ENCODE results near the gene UNC5B.
"Not testable (repeated sequence)": the region's sequence is repeated elsewhere in the genome, so short reads cannot be mapped to it uniquely, and the experiment has no call there.

The UNC5B gene

DNA sequence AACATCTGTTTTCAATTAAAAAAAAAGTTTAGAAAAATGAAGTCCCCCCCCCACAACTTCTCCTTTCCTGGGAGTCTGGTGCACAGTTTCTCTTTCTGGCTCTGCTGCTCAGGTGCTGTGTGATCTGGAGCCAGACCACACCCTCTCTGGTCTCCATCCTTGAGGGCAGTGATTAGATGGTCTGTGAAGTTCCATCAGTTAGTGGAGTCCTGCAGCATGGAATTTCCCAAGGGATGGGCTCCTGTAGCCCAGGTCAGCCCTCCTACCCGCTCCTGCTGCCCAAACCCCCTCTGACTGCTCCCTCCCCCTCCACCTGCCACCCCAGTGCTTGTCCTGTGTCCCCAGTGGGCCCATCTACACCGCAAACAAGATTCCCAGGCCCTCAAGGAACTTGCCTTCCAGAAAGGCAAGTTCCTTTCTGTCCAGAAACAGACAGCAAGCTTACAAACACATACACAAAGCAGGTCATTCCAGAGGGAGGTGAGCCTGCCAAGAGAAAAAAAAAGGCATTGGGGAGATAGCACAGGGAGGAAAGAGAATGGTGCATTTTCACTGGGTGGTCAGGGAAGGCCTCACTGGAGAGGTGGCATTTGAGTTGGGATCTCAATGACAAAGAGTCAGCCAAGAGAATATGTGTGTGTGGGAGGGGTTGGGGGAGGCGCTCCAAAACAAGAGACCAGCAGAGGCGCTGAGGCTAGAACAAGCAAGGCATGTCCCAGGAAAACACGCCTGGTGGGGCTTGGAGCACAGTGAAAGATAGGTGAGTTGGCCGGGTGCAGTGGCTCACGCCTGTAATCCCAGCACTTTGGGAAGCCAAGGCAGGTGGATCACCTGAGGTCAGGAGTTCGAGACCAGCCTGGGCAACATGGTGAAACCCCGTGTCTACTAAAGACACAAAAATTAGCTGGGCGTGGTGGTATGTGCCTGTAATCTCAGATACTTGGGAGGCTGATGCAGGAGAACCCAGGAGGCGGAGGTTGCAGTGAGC, 57.2 kb downstream of the UNC5B start:
- no peak for DNase-seq

DNA sequence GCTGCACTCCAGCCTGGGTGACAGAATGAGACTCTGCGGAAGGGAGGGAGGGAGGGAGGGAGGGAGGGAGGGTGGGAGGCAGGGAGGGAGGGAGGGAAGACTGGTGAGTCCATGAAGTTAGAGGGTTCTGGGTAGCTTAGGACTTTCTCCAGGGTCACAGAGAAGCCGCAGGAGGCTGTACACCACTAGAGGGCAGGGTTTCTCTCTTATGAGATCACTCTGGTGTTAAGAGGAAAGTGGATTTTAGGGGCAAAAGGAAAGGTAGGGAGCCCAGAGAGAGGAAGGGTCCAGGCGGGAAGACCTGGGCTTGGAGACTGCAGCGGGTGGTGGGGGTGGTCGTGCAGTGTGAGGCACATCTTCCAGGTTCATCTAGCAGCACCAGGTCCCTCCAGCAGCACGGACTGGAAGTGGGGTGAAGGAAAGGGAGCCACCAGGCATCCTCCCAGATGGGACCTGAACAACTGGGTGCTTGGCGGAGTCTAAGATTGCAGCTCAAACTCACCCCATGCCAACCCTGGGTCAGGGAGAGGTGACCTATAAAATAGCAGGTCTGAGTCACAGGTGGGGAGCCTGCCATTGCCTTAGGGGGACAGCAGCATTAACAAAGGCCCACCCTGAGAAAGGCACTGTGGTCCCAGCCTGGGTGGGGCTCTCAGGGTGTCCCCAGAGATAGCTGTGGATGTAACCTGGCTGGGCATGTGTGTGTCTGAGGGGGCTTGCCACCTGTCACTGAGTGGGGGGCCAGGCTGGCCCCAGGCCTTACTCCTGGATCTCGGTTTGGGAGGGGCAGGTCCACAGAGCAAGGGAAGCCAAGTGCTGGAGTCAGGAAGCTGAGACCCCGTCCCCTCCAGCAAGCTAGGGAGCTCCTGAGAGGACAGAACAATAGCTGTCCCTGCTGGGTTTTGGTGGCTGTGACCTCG, 58.2 kb downstream of the UNC5B start:
- DNase-seq: no peak

DNA sequence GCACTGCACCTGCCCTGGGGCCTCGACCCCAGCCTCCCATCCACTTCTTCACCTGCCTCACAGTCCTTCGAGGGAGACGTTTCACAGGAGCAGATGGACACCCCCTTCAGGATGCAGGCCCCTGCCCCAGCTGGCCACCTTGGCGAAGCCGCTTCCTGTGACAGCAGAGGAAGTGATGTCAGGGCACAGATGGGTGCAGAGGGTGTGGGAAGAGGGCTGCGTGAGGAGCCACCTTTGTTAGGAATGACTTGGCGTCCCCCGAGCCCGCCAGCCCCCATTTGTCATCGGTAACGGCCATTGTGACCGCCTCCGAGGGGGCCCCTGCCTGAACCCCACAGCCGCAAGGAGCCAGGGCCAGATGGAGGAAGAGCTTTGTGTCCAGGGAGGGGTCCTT, 59.3 kb downstream of the UNC5B start:
- DNase-seq: no peak

DNA sequence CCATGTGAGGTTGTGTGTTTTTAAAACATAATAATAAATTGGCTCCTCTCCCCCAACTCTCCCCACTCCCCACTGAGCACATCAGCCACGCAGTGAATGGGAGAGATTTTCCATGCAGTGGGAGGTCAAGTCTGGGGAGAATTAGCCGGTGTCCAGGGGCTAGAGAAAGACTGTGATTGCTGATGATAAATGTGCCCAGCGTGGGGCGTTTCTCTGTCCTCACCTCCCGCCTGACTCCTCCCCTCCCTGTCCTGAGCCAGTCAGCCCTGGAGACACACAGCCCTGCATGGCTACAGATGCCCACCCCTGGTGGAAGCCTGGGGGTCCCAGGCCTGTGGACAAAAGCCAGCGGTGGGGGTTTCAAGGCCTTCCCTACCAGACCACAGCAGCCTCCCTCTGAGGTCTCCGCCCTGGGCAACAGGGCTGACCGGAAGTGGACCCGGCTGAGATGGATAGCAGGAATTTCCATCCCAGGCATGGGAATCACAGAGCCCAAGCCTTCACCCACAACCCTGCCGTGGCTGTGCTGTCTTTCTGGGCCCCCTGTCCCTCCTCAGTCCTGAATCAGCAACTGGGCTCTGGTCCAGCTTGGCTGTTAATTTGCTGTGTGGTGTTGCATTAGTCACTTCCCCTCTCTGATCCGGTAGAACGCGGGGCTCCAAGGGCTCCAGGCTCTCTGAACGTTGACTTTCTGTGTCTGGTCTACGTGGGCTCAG, 59.8 kb downstream of the UNC5B start:
- DNase-seq: no peak

DNA sequence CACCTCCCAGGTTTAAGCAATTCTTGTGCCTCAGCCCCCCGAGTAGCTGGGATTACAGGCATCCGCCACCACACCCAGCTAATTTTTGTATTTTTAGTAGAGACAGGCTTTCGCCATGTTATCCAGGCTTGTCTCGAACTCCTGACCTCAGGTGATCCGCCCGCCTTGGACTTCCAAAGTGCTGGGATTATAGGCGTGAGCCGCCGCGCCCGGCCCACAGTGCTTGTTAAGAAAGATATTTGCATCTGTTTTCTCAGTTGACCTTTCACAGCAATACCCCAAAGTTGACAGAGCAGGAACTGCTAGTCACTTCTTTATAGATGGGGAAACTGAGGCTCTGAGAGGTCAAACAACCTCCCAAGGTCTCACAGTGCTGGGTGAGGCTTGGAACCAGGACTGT, 60.6 kb downstream of the UNC5B start:
- DNase-seq: not testable (repeated sequence)

DNA sequence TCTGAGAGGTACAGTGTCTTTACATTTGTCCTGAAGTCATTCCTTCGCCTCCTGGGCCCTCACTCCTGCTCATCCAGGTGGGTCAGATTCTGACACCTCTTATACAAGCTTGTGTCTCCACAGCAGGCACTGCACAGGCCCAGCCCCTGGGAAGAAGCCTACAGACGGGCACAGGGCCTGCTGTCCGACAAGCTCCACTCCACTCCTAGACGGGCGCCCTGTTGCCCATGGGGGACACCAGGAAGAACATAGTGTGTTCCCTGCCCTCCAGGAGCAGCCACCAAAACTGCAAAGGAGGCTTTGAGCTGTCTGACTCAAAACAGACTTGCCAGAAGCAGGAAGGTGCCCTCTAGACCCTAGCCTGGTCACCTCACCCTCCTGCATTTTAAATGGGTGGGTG, 61.1 kb downstream of the UNC5B start:
- DNase-seq: no peak

DNA sequence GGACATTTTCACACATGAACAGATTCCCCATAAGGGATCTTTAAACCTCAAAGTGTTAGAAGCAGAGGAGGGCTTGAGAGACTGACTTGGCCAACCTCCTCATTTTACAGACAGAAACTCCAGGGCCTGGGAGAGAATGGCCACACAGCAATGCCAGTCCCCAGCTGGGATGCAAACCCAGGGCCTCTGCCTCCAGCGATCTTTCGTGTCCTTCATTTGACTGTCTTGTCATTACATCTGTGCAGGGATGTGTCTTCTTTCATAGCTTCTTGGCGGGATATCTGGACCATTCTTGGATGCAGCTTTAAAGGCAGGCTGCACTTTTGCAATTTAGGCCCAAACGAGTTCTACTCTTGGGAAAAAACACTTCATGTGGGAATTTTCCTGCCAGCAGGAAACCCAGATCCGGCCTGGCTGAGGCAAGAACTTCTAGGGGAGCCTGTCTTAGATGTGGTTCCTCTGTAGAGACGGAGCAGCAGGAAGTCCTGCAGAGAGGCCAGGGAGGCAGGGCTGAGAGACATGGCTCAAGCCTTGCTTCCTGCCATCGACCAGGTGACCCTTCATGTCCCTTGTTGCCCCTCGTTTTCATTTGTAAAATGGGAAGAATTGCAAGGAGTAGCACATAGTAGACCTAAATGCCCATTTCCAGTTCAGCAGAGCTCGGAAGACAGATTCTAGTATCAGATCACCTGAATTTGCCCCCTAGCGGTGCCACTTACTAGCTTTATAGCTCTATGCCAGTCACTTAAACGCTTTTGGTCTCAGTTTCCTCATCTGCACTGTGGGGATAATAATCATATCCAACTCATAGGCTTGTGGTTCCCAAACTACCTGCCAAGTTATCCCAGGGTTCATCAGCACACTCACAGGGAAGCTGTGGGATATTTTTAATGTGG, 62.8 kb downstream of the UNC5B start:
- no peak for DNase-seq

DNA sequence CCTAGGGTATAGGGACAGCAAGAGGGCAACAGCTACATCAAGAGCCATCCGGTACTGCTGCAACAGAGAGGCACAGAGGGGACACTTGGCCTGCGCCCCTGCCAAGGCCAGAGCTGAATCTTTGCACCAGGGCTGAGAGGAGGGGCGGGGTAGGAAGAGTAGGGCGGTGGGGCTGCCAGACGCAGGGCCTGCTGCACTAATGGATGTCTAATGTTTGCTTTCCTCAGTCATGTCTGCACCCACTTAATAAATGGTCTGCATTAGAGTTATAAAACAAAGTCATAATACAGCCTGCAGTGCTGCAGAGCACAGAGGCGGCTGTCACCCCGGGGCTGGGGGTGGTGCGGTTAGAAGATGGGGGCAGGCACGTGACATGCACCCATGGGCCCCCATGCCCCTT, 64.5 kb downstream of the UNC5B start:
- no peak for DNase-seq

DNA sequence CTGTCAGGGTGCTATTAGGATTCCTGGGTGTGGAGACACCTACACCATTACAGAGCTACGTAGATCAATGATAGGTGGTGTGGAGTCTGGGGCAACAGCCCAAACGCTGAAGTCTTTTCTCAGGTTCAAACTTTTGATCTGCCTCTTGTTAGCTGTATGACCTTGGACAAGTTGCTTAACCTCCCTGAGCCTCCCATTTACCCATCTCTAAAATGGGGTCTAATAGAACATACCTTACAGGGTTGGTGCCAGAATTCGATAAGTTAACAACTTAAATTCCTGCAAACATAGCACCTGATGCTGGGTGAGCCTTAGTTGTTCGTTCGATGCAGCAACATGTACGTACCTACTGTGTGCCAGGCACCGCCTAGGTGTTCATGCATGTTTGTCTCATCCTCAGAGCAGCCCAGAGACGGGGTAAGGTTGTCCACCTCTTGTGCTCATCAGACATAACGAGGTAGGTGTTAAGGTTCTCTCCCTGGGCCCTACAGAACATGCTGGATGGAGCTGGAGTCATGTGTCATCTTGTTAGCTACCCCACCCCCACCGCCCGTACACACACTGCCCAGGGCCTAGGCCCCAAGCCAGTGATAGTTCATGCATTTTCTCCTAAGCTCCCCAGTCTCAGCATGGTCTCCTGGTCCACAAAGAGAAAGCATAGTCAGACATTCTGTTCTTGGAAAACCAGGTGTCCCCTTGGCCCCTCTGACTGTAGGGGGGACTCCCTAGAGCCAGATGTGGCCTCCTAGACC, 65.7 kb downstream of the UNC5B start:
- DNase-seq: no peak

DNA sequence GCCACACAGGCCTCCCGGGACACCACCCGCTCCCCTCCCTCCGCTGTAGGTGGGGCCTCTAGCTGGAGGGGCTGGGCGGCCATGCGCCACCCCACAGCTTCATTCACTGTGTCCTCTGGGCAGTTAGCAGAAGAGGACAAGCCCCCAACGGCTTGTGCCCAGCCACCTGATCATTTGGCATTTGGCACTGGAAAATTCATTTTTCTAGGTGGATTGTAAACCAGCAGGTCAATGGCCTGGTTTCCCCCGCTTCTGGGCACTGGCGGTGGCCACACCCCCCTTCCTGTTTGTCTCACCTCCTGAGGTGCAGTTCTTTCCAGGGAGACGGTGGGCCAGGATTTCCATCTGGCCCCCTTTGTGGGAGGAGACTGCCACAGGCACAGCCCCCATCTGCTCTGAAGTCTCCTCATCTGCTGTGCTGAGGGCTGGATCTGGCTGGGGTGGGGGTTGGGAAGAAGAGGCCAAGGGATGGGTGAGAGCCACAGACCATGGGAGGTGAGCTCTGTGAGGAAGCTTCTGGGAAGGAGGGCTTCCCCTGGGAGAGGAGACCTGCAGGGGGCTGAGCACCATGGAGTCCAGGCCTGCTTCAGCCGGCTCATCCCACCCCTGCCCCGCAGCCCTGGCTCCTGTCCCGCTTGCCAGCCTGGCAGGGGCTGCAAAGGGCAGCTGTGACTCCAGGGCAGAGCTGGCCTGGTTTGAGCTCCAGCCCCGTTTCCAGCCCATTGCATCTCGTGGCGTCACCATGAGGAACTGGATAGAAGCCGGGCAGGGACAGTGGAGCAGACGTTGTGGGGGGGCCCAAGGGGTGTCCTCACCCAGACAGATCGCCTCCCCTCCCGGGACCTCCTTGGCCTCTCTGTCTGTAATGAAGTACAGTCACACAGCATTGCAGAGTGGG, 66.6 kb downstream of the UNC5B start:
- no peak for DNase-seq

DNA sequence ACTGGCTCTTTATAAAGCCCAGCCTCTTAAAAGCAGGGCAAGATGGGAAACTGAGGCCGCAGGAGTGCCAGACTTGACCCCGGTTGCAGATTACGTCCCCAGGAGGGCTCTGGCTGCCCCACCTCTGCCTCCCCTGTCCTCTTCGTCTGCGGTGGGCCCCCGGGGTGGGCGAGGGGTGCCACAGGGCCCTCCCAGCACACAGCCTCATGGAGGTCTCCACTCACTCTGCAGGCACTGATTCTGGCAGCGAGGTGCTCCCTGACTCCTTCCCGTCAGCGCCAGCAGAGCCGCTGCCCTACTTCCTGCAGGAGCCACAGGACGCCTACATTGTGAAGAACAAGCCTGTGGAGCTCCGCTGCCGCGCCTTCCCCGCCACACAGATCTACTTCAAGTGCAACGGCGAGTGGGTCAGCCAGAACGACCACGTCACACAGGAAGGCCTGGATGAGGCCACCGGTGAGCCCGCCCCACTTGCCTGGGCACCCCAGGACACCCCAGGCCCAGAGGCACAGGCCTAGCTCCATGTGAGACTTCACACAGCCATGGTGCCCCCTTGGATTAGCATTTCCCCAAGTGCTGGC, 67.3 kb downstream of the UNC5B start:
- no peak for DNase-seq

DNA sequence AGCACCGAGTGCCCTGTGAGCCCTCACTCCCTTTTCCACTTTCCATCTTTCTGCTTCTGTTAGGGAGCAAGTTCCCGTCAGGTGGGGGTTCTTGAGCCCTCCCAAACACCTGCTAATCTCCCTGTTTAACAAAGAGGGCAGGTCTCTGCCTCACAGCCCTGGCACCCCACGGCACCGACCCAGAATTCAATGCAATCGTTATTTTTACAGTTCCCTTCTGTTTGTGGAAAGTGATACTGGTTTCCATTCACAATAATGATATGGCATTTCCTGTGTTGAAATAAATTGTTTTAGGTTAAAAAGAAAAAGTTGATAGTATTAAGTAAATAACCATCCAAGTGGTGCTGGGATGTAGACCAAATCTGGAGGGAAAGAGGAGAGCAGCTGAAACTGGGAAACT, 67.8 kb downstream of the UNC5B start:
- DNase-seq: no peak

DNA sequence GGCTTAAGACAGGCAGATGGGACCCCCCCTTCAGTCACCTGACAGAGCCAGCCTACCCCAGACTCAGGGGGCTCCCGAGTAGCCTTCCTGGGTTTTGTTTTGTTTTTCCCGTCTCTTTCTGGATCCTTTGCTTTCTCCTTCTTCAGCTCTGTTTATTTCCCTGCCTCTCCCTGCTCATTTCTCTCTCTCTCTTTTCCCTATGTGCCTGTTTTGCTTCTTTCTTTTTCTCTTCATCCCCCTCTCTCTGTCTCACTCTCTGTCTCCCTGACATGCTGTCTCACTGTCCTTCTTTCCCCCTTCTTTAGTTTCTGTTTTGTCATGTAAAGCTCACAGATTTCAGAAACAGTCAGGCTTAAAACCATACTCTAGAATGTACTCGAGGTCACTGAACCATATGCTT, 68.5 kb downstream of the UNC5B start:
- DNase-seq: no peak

DNA sequence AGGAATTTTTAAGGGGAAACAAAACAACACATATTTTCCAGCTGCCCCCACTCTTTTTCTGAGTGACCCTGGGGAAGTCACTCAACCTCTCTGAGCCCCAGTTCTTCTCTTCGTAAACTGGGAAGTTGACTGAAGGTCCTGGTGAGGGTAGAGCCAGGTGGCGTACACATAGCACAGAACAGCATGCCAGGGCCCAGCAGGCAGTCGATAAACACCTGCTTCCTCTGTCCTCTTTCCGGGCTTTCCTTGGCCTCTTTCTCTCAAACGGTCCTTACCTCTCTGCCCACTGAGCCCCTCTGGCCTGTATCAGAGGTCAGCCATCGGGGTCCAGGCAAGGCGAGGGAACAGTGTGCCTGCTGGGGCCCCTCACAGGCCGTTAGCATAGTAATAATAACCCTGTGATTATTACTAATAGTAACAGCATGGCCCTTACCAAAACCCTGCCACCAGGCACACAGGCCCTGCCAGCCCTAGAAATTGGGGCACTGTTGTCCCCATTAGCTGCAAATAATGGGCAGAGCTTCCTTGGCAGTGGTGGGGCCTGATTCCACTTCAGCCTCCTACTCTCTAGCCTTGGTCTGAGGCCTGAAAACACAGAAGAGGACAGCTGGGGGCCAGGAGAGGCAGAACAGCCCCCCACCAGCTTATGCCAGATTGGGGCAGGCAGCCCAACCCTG, 69.4 kb downstream of the UNC5B start:
- DNase-seq: no peak

DNA sequence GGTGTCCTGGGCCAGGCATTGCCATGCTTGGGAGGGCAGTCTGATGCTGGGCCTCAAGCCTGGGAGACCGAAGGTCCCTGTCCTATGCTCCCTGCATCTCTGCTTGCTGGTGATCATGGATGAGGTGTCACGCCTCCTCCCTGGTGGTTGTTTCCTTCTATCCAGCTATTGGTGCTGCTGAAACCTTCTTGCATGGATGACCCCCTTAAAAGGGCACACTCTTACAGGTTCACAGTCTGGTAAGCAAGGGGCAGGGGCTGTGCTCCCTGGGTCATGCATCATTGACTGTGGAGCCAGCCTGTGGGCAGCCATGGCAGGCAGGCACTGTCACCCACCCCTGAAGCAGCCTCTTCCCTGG, 69.9 kb downstream of the UNC5B start:
- DNase-seq: no peak

DNA sequence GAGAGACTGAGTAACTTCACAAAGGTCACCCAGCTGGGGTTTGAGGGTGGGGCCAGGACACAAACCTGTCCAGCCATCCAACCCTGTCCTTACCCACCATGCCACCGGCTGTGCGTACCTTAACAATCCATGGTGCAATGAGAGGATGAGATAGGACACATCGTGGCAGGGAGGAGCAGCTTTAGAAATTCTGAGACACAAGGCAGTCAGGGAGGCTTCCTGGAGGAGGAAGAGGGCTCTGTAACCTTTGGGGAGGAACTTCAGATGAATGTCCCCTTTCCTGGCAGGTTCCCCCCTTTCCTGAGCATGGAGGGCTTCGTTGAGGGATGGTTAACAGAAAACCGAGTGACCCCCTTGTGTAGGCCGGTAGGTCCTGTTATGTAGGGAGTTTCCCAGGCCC, 71.0 kb downstream of the UNC5B start:
- no peak for DNase-seq

DNA sequence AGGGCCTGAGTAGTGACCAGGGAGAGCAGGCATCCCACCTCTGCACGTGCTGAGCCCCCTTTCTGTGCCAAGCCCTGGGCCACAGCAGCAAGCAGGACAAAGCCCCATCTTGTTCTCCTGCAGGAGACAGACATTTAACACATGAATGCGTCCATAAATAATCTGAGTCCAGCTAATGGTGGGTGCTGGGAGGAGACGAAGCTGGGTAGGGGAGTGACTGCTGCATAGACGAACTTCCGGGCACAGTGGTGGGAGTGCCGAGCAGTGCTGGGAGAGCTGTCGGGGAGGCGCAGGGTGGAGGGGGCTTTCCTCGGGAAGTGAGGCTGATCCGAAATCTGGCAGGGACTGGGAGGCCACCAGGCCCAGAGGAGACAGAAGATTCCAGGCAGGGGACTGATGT, 71.5 kb downstream of the UNC5B start:
- DNase-seq: no peak

DNA sequence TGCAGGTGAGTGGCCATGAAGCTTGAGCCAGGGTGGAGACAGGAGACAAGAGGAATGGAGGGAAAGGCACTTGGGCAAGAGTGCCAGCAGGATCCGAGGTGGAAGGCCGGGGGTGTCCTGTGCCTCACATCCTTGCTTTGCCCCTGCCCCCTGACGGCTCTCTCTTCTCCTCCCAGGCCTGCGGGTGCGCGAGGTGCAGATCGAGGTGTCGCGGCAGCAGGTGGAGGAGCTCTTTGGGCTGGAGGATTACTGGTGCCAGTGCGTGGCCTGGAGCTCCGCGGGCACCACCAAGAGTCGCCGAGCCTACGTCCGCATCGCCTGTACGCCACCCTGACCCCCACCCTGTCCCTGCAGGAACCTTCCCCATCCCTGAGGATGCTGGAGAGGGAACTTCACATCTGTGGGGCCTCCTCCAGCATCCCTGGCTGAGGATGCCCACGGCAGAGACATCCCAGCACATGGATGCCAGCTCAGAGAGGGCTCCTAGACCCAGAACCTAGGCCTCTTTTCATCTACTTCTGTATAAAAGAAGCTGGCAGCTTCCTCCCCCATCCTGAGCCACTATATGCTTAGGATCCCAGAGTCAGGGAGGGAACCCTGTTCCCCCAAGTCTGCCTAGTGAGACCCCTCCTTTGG, 72.3 kb downstream of the UNC5B start:
- no peak for DNase-seq

DNA sequence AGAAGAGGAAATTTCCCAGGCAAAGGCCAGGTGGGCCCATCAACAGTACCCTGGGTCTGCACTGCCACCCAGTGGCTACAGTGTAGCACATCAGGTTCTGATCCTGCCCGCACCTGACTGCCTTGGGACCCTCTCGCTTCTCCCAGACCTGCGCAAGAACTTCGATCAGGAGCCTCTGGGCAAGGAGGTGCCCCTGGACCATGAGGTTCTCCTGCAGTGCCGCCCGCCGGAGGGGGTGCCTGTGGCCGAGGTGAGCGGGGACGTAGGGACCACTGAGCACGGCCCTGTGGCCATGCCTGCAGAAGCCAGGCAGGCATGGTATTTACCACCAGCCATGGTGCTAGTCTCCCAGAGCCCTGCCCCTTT, 72.8 kb downstream of the UNC5B start:
- no peak for DNase-seq
